K562 (cell line): ENCODE data around the gene KCNK3. TPM values are rescaled to one million over a fixed set of nuclear protein-coding genes. Genes with fewer than 3 reads are reported as not detected.
A peak's percentile ranks its signal among the peaks of the same experiment; 100 is the strongest.

ENCODE experiments used
- CTBP1 ChIP-seq: fragments of 450-650 bp; IDR thresholded peaks from 2 replicates; pipeline ENCODE4 v1.6.1; 2016; ENCODE audit warnings: borderline replicate concordance
- E2F1 ChIP-seq: sonication (generic); formaldehyde crosslinking; IDR thresholded peaks from 2 replicates; pipeline ENCODE4 v1.8.1; 2023; ENCODE audit warnings: mild to moderate bottlenecking, missing genetic modification reagents, moderate library complexity
- ELF1 ChIP-seq: fragments of 200-800 bp; sonication (Bioruptor generic); IDR thresholded peaks from 2 replicates; pipeline ENCODE4 v1.6.1; 2016; ENCODE audit warnings: missing genetic modification characterization, missing compliant biosample characterization
- ETS1 ChIP-seq: conservative IDR thresholded peaks from 2 replicates; pipeline ENCODE4 v1.6.1; 2011; ENCODE audit warnings: low read depth, mild to moderate bottlenecking, low read length; ENCODE audit not compliant: control insufficient read depth
- GMEB1 ChIP-seq: fragments of 250-450 bp; sonication (Bioruptor Pico); IDR thresholded peaks from 2 replicates; pipeline ENCODE4 v1.4.0; 2020; ENCODE audit warnings: mild to moderate bottlenecking
- HMBOX1 ChIP-seq: sonication (generic); IDR thresholded peaks from 2 replicates; pipeline ENCODE4 v1.6.1; 2016
- HMGN3 ChIP-seq: IDR thresholded peaks from 2 replicates; pipeline ENCODE4 v1.6.1; 2011; ENCODE audit warnings: borderline replicate concordance, low read depth, mild to moderate bottlenecking, mixed read lengths, low read length; ENCODE audit not compliant: insufficient read length; ENCODE audit errors: extremely low read depth
- JUND ChIP-seq, 2 experiments: IDR thresholded peaks; 2 replicates in 1 of 2; 3 replicates in 1 of 2; pipeline ENCODE4 v1.6.1; 2011; ENCODE audit warnings: borderline replicate concordance in 2 of 2, low read depth in 2 of 2, low read length in 2 of 2, improper control_type of control experiment in 1 of 2, missing biosample characterization in 1 of 2, missing genetic modification characterization in 1 of 2, missing genetic modification reagents in 1 of 2
- MITF ChIP-seq: IDR thresholded peaks from 2 replicates; pipeline ENCODE4 v1.6.1; 2014; ENCODE audit warnings: antibody characterized with exemption
- NR1H2 ChIP-seq: sonication (generic); formaldehyde crosslinking; IDR thresholded peaks from 2 replicates; pipeline ENCODE4 v1.4.0; 2020; ENCODE audit warnings: mild to moderate bottlenecking, missing genetic modification reagents
- SETDB1 ChIP-seq: IDR thresholded peaks from one replicate; pipeline ENCODE4 v1.6.1; 2012; ENCODE audit warnings: low read length, control low read depth, inconsistent platforms
- SMAD3 ChIP-seq: fragments of 450-650 bp; formaldehyde crosslinking; conservative IDR thresholded peaks from 2 replicates; pipeline ENCODE4 v1.4.0; 2020; ENCODE audit warnings: mild to moderate bottlenecking
- SP1 ChIP-seq: sonication (generic); formaldehyde crosslinking; IDR thresholded peaks from 2 replicates; pipeline ENCODE4 v1.8.1; 2022; ENCODE audit warnings: mild to moderate bottlenecking, missing genetic modification reagents
- TCF7 ChIP-seq: sonication (generic); IDR thresholded peaks from 2 replicates; pipeline ENCODE4 v1.6.1; 2016; ENCODE audit warnings: antibody characterized with exemption, borderline replicate concordance
- XRCC4 ChIP-seq: IDR thresholded peaks from one replicate; pipeline ENCODE4 v1.6.1; 2011; ENCODE audit not compliant: insufficient read depth, insufficient read length; ENCODE audit errors: extremely low read depth
- ZFX ChIP-seq: sonication (generic); formaldehyde crosslinking; IDR thresholded peaks from 2 replicates; pipeline ENCODE4 v1.8.0; 2022; ENCODE audit warnings: mild to moderate bottlenecking, missing genetic modification reagents, moderate library complexity
- polyA plus RNA-seq, 8 experiments: library from polyadenylated mRNA; depleted of rRNA in 4 of 8; stranded (reverse) in 5 of 8; unstranded in 3 of 8; fragments of >200 nt; fragmentation: Nextera tagmentation in 2 of 8; fragmentation: Illumina TruSeq in 1 of 8; extraction: Ambion mirVana in 2 of 8; extraction: Trizol in 1 of 8; gene quantifications; 2 replicates each; pipeline versions ENCODE4 v1.2.1 to v1.2.3, GENCODE V29; 2011 to 2014; ENCODE audit warnings: inconsistent platforms in 1 of 8, missing spikeins in 1 of 8
- total RNA-seq, 7 experiments: library from RNA; depleted of rRNA in 6 of 7; stranded (reverse); fragments of >200 nt in 6 of 7; fragmentation: Illumina TruSeq in 2 of 7; extraction: Trizol in 2 of 7; gene quantifications; 2 replicates each; pipeline versions ENCODE4 v1.2.1 to v1.2.3, GENCODE V29; 2011 to 2021; ENCODE audit warnings: low replicate concordance in 1 of 7

The KCNK3 gene
- total and polyA plus RNA-seq, 9 of the 15 experiments (the other 6 are each of a cell fraction or from before 2014, with no cell fraction given) = 0.01 to 0.20 (median 0.07) TPM; not detected in 5

- TF ChIP-seq GMEB1 (CRISPR knock-in tag) (peak; percentile 47), SETDB1 (no peak), ELF1 (peak; percentile 86), JUND (IDR thresholded peaks at IDR 0.05; ENCODE audit: borderline replicate concordance, low read depth, low read length) (0 out of 2 replicates have a peak, but pooled peaks have one; percentile 11), JUND (tag; IDR thresholded peaks at IDR 0.05; ENCODE audit: borderline replicate concordance, low read depth, low read length) (no peak; the same call in 2 of the 3 replicates), MITF (peak; percentile 88), E2F1 (CRISPR knock-in tag) (no peak), HMGN3 (peak; percentile 74), SP1 (CRISPR knock-in tag) (peak; percentile 67), CTBP1 (peak; percentile 61; the same call in 1 of the 2 replicates), NR1H2 (0 out of 2 replicates have a peak, but pooled peaks have one; percentile 46), TCF7 (no peak), HMBOX1 (no peak), ZFX (peak; percentile 90), SMAD3 (CRISPR knock-in tag) (0 out of 2 replicates have a peak, but pooled peaks have one; percentile 19), ETS1 (peak; percentile 65), XRCC4 (no peak)
Observed at GRCh38 chr2:26764078-26764887, 71.8 kb downstream of the KCNK3 start, which contains the start of gene SLC35F6 (continued).
